ENCODE data around the gene LSP1.

DNA sequence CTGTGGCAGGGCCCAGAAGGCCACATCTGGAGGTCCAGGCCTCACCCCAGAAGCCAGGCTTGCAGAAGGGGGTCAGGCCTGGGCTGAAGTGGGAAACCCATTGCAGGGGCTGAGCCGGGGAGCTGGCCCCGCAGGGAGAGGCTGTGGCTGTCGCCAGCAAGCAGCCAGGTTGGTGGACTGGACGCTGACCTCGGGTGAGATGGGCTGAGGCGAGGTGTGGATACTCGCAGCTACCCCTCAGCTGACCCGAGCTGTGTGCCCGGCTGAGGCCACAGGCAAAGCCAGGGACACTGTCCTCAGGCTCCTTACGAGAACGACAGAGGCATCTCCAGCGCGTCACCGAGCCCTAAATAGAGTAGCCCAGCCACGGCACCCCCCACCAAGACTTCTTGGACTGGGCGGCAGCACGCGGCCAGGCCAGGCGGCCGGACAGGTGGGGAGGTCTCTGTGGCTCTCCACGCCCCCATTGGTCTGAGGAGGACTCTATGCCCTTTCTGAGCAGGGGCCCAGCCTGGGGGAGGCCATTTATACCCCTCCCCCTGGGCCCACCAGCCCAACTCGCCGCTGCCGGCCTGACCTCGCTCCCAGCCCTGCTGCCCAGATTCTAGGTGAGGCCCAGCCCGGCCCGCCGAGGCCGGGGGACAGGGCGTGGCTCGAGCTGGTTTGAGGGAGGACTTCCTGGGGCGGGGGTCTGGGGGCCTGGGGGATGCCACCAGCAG is 14.3 kb upstream of the LSP1 start, which contains the start of gene TNNI2:
- TF ChIP-seq, protein P1, sequence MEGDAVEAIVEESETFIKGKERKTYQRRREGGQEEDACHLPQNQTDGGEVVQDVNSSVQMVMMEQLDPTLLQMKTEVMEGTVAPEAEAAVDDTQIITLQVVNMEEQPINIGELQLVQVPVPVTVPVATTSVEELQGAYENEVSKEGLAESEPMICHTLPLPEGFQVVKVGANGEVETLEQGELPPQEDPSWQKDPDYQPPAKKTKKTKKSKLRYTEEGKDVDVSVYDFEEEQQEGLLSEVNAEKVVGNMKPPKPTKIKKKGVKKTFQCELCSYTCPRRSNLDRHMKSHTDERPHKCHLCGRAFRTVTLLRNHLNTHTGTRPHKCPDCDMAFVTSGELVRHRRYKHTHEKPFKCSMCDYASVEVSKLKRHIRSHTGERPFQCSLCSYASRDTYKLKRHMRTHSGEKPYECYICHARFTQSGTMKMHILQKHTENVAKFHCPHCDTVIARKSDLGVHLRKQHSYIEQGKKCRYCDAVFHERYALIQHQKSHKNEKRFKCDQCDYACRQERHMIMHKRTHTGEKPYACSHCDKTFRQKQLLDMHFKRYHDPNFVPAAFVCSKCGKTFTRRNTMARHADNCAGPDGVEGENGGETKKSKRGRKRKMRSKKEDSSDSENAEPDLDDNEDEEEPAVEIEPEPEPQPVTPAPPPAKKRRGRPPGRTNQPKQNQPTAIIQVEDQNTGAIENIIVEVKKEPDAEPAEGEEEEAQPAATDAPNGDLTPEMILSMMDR (IDR thresholded peaks at IDR 0.05 in 8 of 11, conservative IDR thresholded peaks at IDR 0.05 in 3 of 11): no peak
- TF ChIP-seq POLR2A (IDR thresholded peaks at IDR 0.05): no peak
- no peak for TF ChIP-seq POLR2AphosphoS5 (IDR thresholded peaks at IDR 0.05)
